Measurements from ENCODE around the gene CRHR1.

GRCh38 chr17:45787656-45788055, 3.5 kb downstream of the CRHR1 start:
- TF ChIP-seq CTCF (IDR thresholded peaks at IDR 0.05; ENCODE audit: borderline replicate concordance, extremely low read depth, low read length, poor library complexity, severe bottlenecking) (no peak), EZH2 (IDR thresholded peaks at IDR 0.05; ENCODE audit: borderline replicate concordance, low read depth, low read length, severe bottlenecking) (no peak)
